Spleen (tissue), 13 donors: ENCODE results near the gene KMO. TPM values are rescaled to one million over a fixed set of nuclear protein-coding genes. Genes with fewer than 3 reads are reported as not detected.

ENCODE experiments used
- DNase-seq: peaks from one replicate; pipeline ENCODE4 v3.0.0-alpha.2; 2020
- H3K27ac ChIP-seq, 8 donors: fragments of 200-600 bp; sonication (generic) in 7 of 8; 1 replicate in 4 of 8; 2 replicates in 4 of 8; pipeline versions ENCODE4 v1.5.0 to v1.8.0; 2016 to 2021; ENCODE audit warnings: inconsistent platforms in 4 of 8, mild to moderate bottlenecking in 4 of 8, moderate library complexity in 1 of 8
- H3K27me3 ChIP-seq, 7 donors: fragments of 200-600 bp; sonication (generic) in 6 of 7; replicated peaks in 1 of 7; 1 replicate in 4 of 7; 2 replicates in 3 of 7; pipeline versions ENCODE4 v1.5.0 to v1.8.0; 2016 to 2021; ENCODE audit warnings: inconsistent platforms in 3 of 7, mild to moderate bottlenecking in 1 of 7
- H3K36me3 ChIP-seq, 6 donors: fragments of 200-600 bp; sonication (generic) in 5 of 6; 1 replicate in 4 of 6; 2 replicates in 2 of 6; pipeline versions ENCODE4 v1.5.0 to v1.8.0; 2016 to 2021; ENCODE audit warnings: inconsistent platforms in 2 of 6
- H3K4me1 ChIP-seq, 6 donors: fragments of 200-600 bp; sonication (generic) in 5 of 6; 1 replicate in 3 of 6; 2 replicates in 3 of 6; pipeline versions ENCODE4 v1.5.0 to v1.8.0; 2016 to 2021; ENCODE audit warnings: inconsistent platforms in 3 of 6
- H3K4me3 ChIP-seq, 8 donors: fragments of 200-600 bp; sonication (generic) in 7 of 8; 1 replicate in 4 of 8; 2 replicates in 4 of 8; pipeline versions ENCODE4 v1.5.0 to v1.8.0; 2016 to 2021; ENCODE audit warnings: inconsistent platforms in 4 of 8, mild to moderate bottlenecking in 4 of 8, moderate library complexity in 2 of 8
- H3K9me3 ChIP-seq, 8 donors: fragments of 200-600 bp; sonication (generic) in 7 of 8; 1 replicate in 4 of 8; 2 replicates in 4 of 8; pipeline versions ENCODE4 v1.5.0 to v1.8.0; 2016 to 2021; ENCODE audit warnings: inconsistent platforms in 4 of 8
- CTCF ChIP-seq, 11 experiments: fragments of 200-600 bp in 7 of 11; fragments of 450-650 bp in 4 of 11; sonication (generic) in 4 of 11; IDR thresholded peaks in 8 of 11; conservative IDR thresholded peaks in 3 of 11; 1 replicate in 7 of 11; 2 replicates in 4 of 11; pipeline versions ENCODE4 v1.4.0 to v1.8.0; 2016 to 2021; ENCODE audit warnings: antibody characterized with exemption in 11 of 11, inconsistent platforms in 4 of 11, mild to moderate bottlenecking in 1 of 11
- POLR2A ChIP-seq, 3 donors: fragments of 450-650 bp; IDR thresholded peaks; one replicate each; pipeline ENCODE4 v1.5.1; 2017; ENCODE audit warnings: antibody characterized with exemption in 3 of 3, mild to moderate bottlenecking in 1 of 3
- POLR2AphosphoS5 ChIP-seq, 3 donors: sonication (generic); formaldehyde crosslinking; IDR thresholded peaks; one replicate each; pipeline ENCODE4 v1.5.1; 2017; ENCODE audit warnings: antibody characterized with exemption in 3 of 3
- WGBS, 5 donors: extraction: QIAGEN DNeasy Blood & Tissue Kit in 3 of 5; methylation state at CpG; one replicate each; pipeline versions ENCODE4 v1.1.5 to v1.1.7; 2013 to 2018; 5-methylcytosine and 5-hydroxymethylcytosine counted together
- intact Hi-C: fragments of 100-400 bp; cut with DNase I; formaldehyde crosslinking; loops from one replicate; pipeline ENCODE4 v1.15.0; 2023; ENCODE audit warnings: low total_unique reads
- long read RNA-seq, 2 donors: transcript quantifications; one replicate each; lab custom pipeline, GENCODE V29; 2026
- polyA plus RNA-seq, 3 donors: library from polyadenylated mRNA; stranded (reverse); fragments of 200-250 nt; gene quantifications; one replicate each; pipeline ENCODE4 v1.2.1, GENCODE V29; 2013
- total RNA-seq, 7 donors: library from RNA; depleted of rRNA in 3 of 7; stranded (reverse); fragments of >200 nt in 3 of 7; fragmentation: NEBNext Ultra II Directional in 4 of 7; extraction: Animal tissue kit (Norgen Biotek cat#: 25700) in 4 of 7; gene quantifications; one replicate each; pipeline versions ENCODE4 v1.1.0 to v1.2.1, GENCODE V29; 2016 to 2021
- donor health status: healthy with polysubstance abuse.
- donor health status: DM: no; HTN: no; CAD: no; lungs with moderate emphysema.
- donor health status: DM: no; HTN: no; CAD: no.
- donor health status: Bipolar disorder and iron deficiency.
- donor health status: healthy.
- donor health status: DM: no; HTN: no; CAD: no.
- donor health status: DM: yes; HTN: yes; CAD: no.

KMO gene
- 10 to 100 TPM; 10.3 to 25.1 (median 15.8) TPM for total RNA-seq
- polyA plus RNA-seq: 10 to 100 TPM; 11.2 to 14.9 (median 12.1) TPM
- long read RNA-seq, donor 1, full-length matches to known transcripts: 1 of 29 reads
- long read RNA-seq, donor 1, partial matches to known transcripts: 12 of 29 reads
- long read RNA-seq, donor 1, other reads (novel, unspliced or antisense): 16 of 29 reads
- long read RNA-seq, donor 2, partial matches to known transcripts: 7 of 22 reads
- long read RNA-seq, donor 2, other reads (novel, unspliced or antisense): 15 of 22 reads

- peak within 1 kb of the TSS; percentile 37 to 86 (median 83) for H3K27ac ChIP-seq
- peaks cover 0 to 53% (median 10%) of the 10 kb centered on the region in 6 donors for H3K4me1 ChIP-seq
- H3K4me3 ChIP-seq: peak within 1 kb of the TSS; percentile 32 to 70 (median 42)
- intact Hi-C loops: loop anchor here (10.0 kb wide), 1 partner anchor 93 kb away; no protein-coding TSS in a partner anchor
- TF ChIP-seq POLR2A (IDR thresholded peaks at IDR 0.05) (no peak), POLR2AphosphoS5 (IDR thresholded peaks at IDR 0.05) (no peak), CTCF (IDR thresholded peaks at IDR 0.05 in 8 of 11, conservative IDR thresholded peaks at IDR 0.05 in 3 of 11) (no peak)
- DNase-seq: no peak
- H3K9me3 ChIP-seq: no peaks in the 10 kb centered on the region
- H3K27me3 ChIP-seq: no peaks in the 10 kb centered on the region
- 4 to 13% (median 6%) methylated on average over 1 of the region's 1 CpG for WGBS, 5 donors
- no peaks in the 10 kb centered on the region for H3K36me3 ChIP-seq
Observed at GRCh38 chr1:241532162-241532531, at the start of gene KMO. Gene KMO, plus strand, starts transcription at chr1:241532378. Its CDS starts 67 bp downstream, at chr1:241532445.

GRCh38 chr1:241482761-241483250 is 49.4 kb upstream of the KMO start:
- intact Hi-C loops: no loop called here
- DNase-seq: no peak
- TF ChIP-seq POLR2A (IDR thresholded peaks at IDR 0.05) (no peak), POLR2AphosphoS5 (IDR thresholded peaks at IDR 0.05) (no peak), CTCF (IDR thresholded peaks at IDR 0.05 in 8 of 11, conservative IDR thresholded peaks at IDR 0.05 in 3 of 11) (no peak)
- Histone ChIP-seq H3K27ac (no peak overlapping the region), H3K36me3 (no peaks in the 10 kb centered on the region), H3K4me1 (no peaks in the 10 kb centered on the region), H3K9me3 (no peaks in the 10 kb centered on the region), H3K4me3 (no peak overlapping the region), H3K27me3 (no peaks in the 10 kb centered on the region)
- WGBS, 5 donors: 59 to 83% (median 63%) methylated on average over 1 of the region's 1 CpG

- Histone ChIP-seq H3K4me1 (no peaks in the 10 kb centered on the region), H3K4me3 (no peak overlapping the region), H3K27ac (no peak overlapping the region), H3K27me3 (no peaks in the 10 kb centered on the region), H3K36me3 (no peaks in the 10 kb centered on the region), H3K9me3 (no peaks in the 10 kb centered on the region)
- no peak for DNase-seq
- WGBS, 5 donors: 69 to 85% (median 73%) methylated on average over 3 of the region's 3 CpGs
- no peak for TF ChIP-seq POLR2AphosphoS5 (IDR thresholded peaks at IDR 0.05)
- intact Hi-C loops: no loop called here
Observed at GRCh38 chr1:241485145-241485544, 47.0 kb upstream of the KMO start.

- no peaks in the 10 kb centered on the region for H3K27me3 ChIP-seq
- H3K27ac ChIP-seq: no peak overlapping the region
- 60 to 78% (median 65%) methylated on average over 4 of the region's 4 CpGs for WGBS, 5 donors
- no peak overlapping the region for H3K4me3 ChIP-seq
- DNase-seq: no peak
- TF ChIP-seq CTCF (IDR thresholded peaks at IDR 0.05 in 8 of 11, conservative IDR thresholded peaks at IDR 0.05 in 3 of 11) (peak in 3 of 11 experiments; percentile 9 to 37 (median 10)), POLR2A (IDR thresholded peaks at IDR 0.05) (no peak), POLR2AphosphoS5 (IDR thresholded peaks at IDR 0.05) (no peak)
- intact Hi-C loops: no loop called here
- H3K4me1 ChIP-seq: no peaks in the 10 kb centered on the region
- no peaks in the 10 kb centered on the region for H3K9me3 ChIP-seq
- no peaks in the 10 kb centered on the region for H3K36me3 ChIP-seq
Observed at GRCh38 chr1:241485554-241485992, 46.6 kb upstream of the KMO start.
